BLaER1 (cell line): ENCODE measurements around the gene SLC25A47.

Source experiments
- H3K27ac ChIP-seq: shearing (Covaris generic); formaldehyde crosslinking; 2 replicates; pipeline ENCODE4 v1.8.1; 2022
- H3K27me3 ChIP-seq: shearing (Covaris generic); formaldehyde crosslinking; 2 replicates; pipeline ENCODE4 v1.8.1; 2022
- H3K36me3 ChIP-seq: shearing (Covaris generic); formaldehyde crosslinking; 2 replicates; pipeline ENCODE4 v1.8.1; 2022
- H3K4me1 ChIP-seq: shearing (Covaris generic); formaldehyde crosslinking; 2 replicates; pipeline ENCODE4 v1.8.1; 2022
- H3K4me2 ChIP-seq: shearing (Covaris generic); formaldehyde crosslinking; 2 replicates; pipeline ENCODE4 v1.8.1; 2022
- H3K4me3 ChIP-seq: shearing (Covaris generic); formaldehyde crosslinking; 2 replicates; pipeline ENCODE4 v1.8.1; 2022
- H3K9ac ChIP-seq: shearing (Covaris generic); formaldehyde crosslinking; 2 replicates; pipeline ENCODE4 v1.8.1; 2022
- H3K9me3 ChIP-seq: shearing (Covaris generic); formaldehyde crosslinking; 2 replicates; pipeline ENCODE4 v1.8.1; 2022
- H4K20me1 ChIP-seq: shearing (Covaris generic); formaldehyde crosslinking; 2 replicates; pipeline ENCODE4 v1.8.1; 2022
- Cebpa-rat ChIP-seq: shearing (Covaris generic); IDR thresholded peaks from 2 replicates; pipeline ENCODE4 v1.8.1; 2022

The SLC25A47 gene

GRCh38 chr14:100361626-100362025 lies 38.5 kb downstream of the SLC25A47 start:
- Histone ChIP-seq H3K36me3 (peaks cover 51% of the 10 kb centered on the region), H3K9ac (no peak overlapping the region), H3K4me3 (no peak overlapping the region), H3K4me1 (no peaks in the 10 kb centered on the region), H3K4me2 (no peak overlapping the region), H3K27me3 (no peaks in the 10 kb centered on the region), H3K9me3 (no peaks in the 10 kb centered on the region), H4K20me1 (no peaks in the 10 kb centered on the region), H3K27ac (no peak overlapping the region)
- TF ChIP-seq Cebpa-rat, result no peak

GRCh38 chr14:100362311-100362927 lies 39.3 kb downstream of the SLC25A47 start:
- no peak overlapping the region for H3K4me2 ChIP-seq
- peaks cover 51% of the 10 kb centered on the region for H3K36me3 ChIP-seq
- no peak for TF ChIP-seq Cebpa-rat
- no peaks in the 10 kb centered on the region for H3K27me3 ChIP-seq
- H4K20me1 ChIP-seq, result no peaks in the 10 kb centered on the region
- no peaks in the 10 kb centered on the region for H3K9me3 ChIP-seq
- no peaks in the 10 kb centered on the region for H3K4me1 ChIP-seq
- H3K9ac ChIP-seq, result no peak overlapping the region
- no peak overlapping the region for H3K27ac ChIP-seq
- H3K4me3 ChIP-seq, result no peak overlapping the region

GRCh38 chr14:100363053-100363452 lies 39.9 kb downstream of the SLC25A47 start:
- H3K27me3 ChIP-seq, result no peaks in the 10 kb centered on the region
- H3K9me3 ChIP-seq, result no peaks in the 10 kb centered on the region
- no peak for TF ChIP-seq Cebpa-rat
- no peaks in the 10 kb centered on the region for H4K20me1 ChIP-seq
- H3K4me2 ChIP-seq, result no peak overlapping the region
- H3K4me3 ChIP-seq, result no peak overlapping the region
- H3K4me1 ChIP-seq, result no peaks in the 10 kb centered on the region
- H3K27ac ChIP-seq, result no peak overlapping the region
- H3K36me3 ChIP-seq, result peaks cover 51% of the 10 kb centered on the region
- H3K9ac ChIP-seq, result no peak overlapping the region

- Histone ChIP-seq H3K4me3 (no peak overlapping the region), H3K4me1 (no peaks in the 10 kb centered on the region), H3K4me2 (no peak overlapping the region), H3K9ac (no peak overlapping the region), H3K27ac (no peak overlapping the region), H3K27me3 (no peaks in the 10 kb centered on the region), H3K36me3 (peaks cover 52% of the 10 kb centered on the region), H3K9me3 (no peaks in the 10 kb centered on the region), H4K20me1 (no peaks in the 10 kb centered on the region)
- TF ChIP-seq Cebpa-rat, result no peak
These were observed 41.3 kb downstream of the SLC25A47 start for GRCh38 chr14:100364403-100364802.

GRCh38 chr14:100365741-100366140 lies 42.6 kb downstream of the SLC25A47 start:
- H4K20me1 ChIP-seq, result no peaks in the 10 kb centered on the region
- H3K36me3 ChIP-seq, result peaks cover 39% of the 10 kb centered on the region
- no peak overlapping the region for H3K9ac ChIP-seq
- H3K27me3 ChIP-seq, result no peaks in the 10 kb centered on the region
- H3K9me3 ChIP-seq, result no peaks in the 10 kb centered on the region
- no peak for TF ChIP-seq Cebpa-rat
- H3K4me1 ChIP-seq, result no peaks in the 10 kb centered on the region
- no peak overlapping the region for H3K27ac ChIP-seq
- H3K4me3 ChIP-seq, result no peak overlapping the region
- H3K4me2 ChIP-seq, result no peak overlapping the region

- H4K20me1 ChIP-seq, result no peaks in the 10 kb centered on the region
- peaks cover 18% of the 10 kb centered on the region; the same call in 1 of the 2 replicates for H3K36me3 ChIP-seq
These were observed 45.9 kb downstream of the SLC25A47 start for GRCh38 chr14:100369019-100369418.

GRCh38 chr14:100370003-100370402 lies 46.9 kb downstream of the SLC25A47 start:
- no peak overlapping the region for H3K4me2 ChIP-seq
- no peak overlapping the region for H3K27ac ChIP-seq
- peaks cover 6% of the 10 kb centered on the region for H3K4me1 ChIP-seq
- H3K9ac ChIP-seq, result no peak overlapping the region
- H3K9me3 ChIP-seq, result no peaks in the 10 kb centered on the region
- no peak overlapping the region for H3K4me3 ChIP-seq
- no peaks in the 10 kb centered on the region for H3K27me3 ChIP-seq
- no peak for TF ChIP-seq Cebpa-rat
- no peaks in the 10 kb centered on the region for H4K20me1 ChIP-seq
- peaks cover 18% of the 10 kb centered on the region; the same call in 1 of the 2 replicates for H3K36me3 ChIP-seq

More at GRCh38 chr14:100369019-100369418, 45.9 kb downstream of the SLC25A47 start:
- no peak overlapping the region for H3K4me3 ChIP-seq
- H3K4me2 ChIP-seq, result no peak overlapping the region
- no peaks in the 10 kb centered on the region for H3K4me1 ChIP-seq
- no peaks in the 10 kb centered on the region for H3K9me3 ChIP-seq
- no peak for TF ChIP-seq Cebpa-rat
- no peak overlapping the region for H3K9ac ChIP-seq
- no peaks in the 10 kb centered on the region for H3K27me3 ChIP-seq
- no peak overlapping the region for H3K27ac ChIP-seq

GRCh38 chr14:100371773-100372172 lies 48.6 kb downstream of the SLC25A47 start:
- H3K4me2 ChIP-seq, result no peak overlapping the region
- H3K36me3 ChIP-seq, result peaks cover 7% of the 10 kb centered on the region; the same call in 1 of the 2 replicates
- no peak overlapping the region for H3K9ac ChIP-seq
- H3K4me3 ChIP-seq, result no peak overlapping the region
- H3K4me1 ChIP-seq, result peaks cover 16% of the 10 kb centered on the region
- H4K20me1 ChIP-seq, result no peaks in the 10 kb centered on the region
- TF ChIP-seq Cebpa-rat, result no peak
- H3K27me3 ChIP-seq, result no peaks in the 10 kb centered on the region
- H3K27ac ChIP-seq, result no peak overlapping the region
- no peaks in the 10 kb centered on the region for H3K9me3 ChIP-seq

GRCh38 chr14:100372357-100373048 lies 49.4 kb downstream of the SLC25A47 start:
- TF ChIP-seq Cebpa-rat, result no peak
- Histone ChIP-seq H3K9ac (no peak overlapping the region), H3K4me3 (no peak overlapping the region), H3K4me2 (no peak overlapping the region), H3K4me1 (peaks cover 23% of the 10 kb centered on the region), H4K20me1 (no peaks in the 10 kb centered on the region), H3K27ac (no peak overlapping the region), H3K36me3 (peaks cover 7% of the 10 kb centered on the region; the same call in 1 of the 2 replicates), H3K27me3 (no peaks in the 10 kb centered on the region), H3K9me3 (no peaks in the 10 kb centered on the region)

GRCh38 chr14:100374270-100374669 lies 51.1 kb downstream of the SLC25A47 start:
- Histone ChIP-seq H3K9ac (no peak overlapping the region), H3K4me2 (no peak overlapping the region; the same call in 1 of the 2 replicates), H3K36me3 (no peaks in the 10 kb centered on the region), H3K27ac (no peak overlapping the region), H3K4me1 (peaks cover 26% of the 10 kb centered on the region), H3K4me3 (no peak overlapping the region), H4K20me1 (no peaks in the 10 kb centered on the region), H3K9me3 (no peaks in the 10 kb centered on the region), H3K27me3 (no peaks in the 10 kb centered on the region)
- no peak for TF ChIP-seq Cebpa-rat
